Stimulated activated CD8-positive, alpha-beta memory T cell treated with anti-CD3 and anti-CD28 coated beads, Interleukin-2, amount 100 ng/mL, for 1 hour (primary cell): ENCODE results near the gene PRLR.
"Not testable (repeated sequence)": the region's sequence is repeated elsewhere in the genome, so short reads cannot be mapped to it uniquely, and the experiment has no call there.

Experiments
- DNase-seq, 2 donors: peaks; one replicate each; pipeline ENCODE4 v3.0.0-alpha.2; 2020; ENCODE audit warnings: low read depth in 2 of 2

Gene PRLR

GRCh38 chr5:35195472-35195852 is 34.8 kb downstream of the PRLR start:
- DNase-seq = no peak

GRCh38 chr5:35194635-35195471 is 35.4 kb downstream of the PRLR start:
- no peak for DNase-seq

- no peak for DNase-seq
Observed at GRCh38 chr5:35192506-35192905, 37.8 kb downstream of the PRLR start.

- DNase-seq = not testable (repeated sequence)
Observed at GRCh38 chr5:35189801-35190200, 40.5 kb downstream of the PRLR start.

- DNase-seq = no peak
Observed at GRCh38 chr5:35188031-35188457, 42.2 kb downstream of the PRLR start.

GRCh38 chr5:35187621-35188020 is 42.7 kb downstream of the PRLR start:
- not testable (repeated sequence) for DNase-seq

- no peak for DNase-seq
Observed at GRCh38 chr5:35186749-35187148, 43.5 kb downstream of the PRLR start.

GRCh38 chr5:35185518-35185917 is 44.8 kb downstream of the PRLR start:
- no peak for DNase-seq

GRCh38 chr5:35183556-35183955 is 46.7 kb downstream of the PRLR start:
- DNase-seq = no peak

- no peak for DNase-seq
Observed at GRCh38 chr5:35182910-35183535, 47.3 kb downstream of the PRLR start.

GRCh38 chr5:35182486-35182885 is 47.8 kb downstream of the PRLR start:
- no peak for DNase-seq

GRCh38 chr5:35180046-35180445 is 50.2 kb downstream of the PRLR start:
- no peak for DNase-seq

GRCh38 chr5:35177783-35178182 is 52.5 kb downstream of the PRLR start:
- DNase-seq = no peak

GRCh38 chr5:35172533-35172932 is 57.8 kb downstream of the PRLR start:
- no peak for DNase-seq

GRCh38 chr5:35171991-35172390 is 58.3 kb downstream of the PRLR start:
- DNase-seq = no peak

- no peak for DNase-seq
Observed at GRCh38 chr5:35171078-35171477, 59.2 kb downstream of the PRLR start.

- no peak for DNase-seq
Observed at GRCh38 chr5:35166043-35166442, 64.2 kb downstream of the PRLR start.

- no peak for DNase-seq
Observed at GRCh38 chr5:35164860-35165542, 65.3 kb downstream of the PRLR start.

GRCh38 chr5:35163710-35164033 is 66.6 kb downstream of the PRLR start:
- DNase-seq = no peak

GRCh38 chr5:35162848-35163709 is 67.2 kb downstream of the PRLR start:
- no peak for DNase-seq

- no peak for DNase-seq
Observed at GRCh38 chr5:35161652-35162273, 68.5 kb downstream of the PRLR start.
